GM19240 (cell line): ENCODE measurements around the gene ZRANB3.

Source experiments
- DNase-seq: peaks from one replicate; pipeline ENCODE4 v3.0.0; 2011; ENCODE audit warnings: low spot score; ENCODE audit not compliant: insufficient read length

The ZRANB3 gene

DNA sequence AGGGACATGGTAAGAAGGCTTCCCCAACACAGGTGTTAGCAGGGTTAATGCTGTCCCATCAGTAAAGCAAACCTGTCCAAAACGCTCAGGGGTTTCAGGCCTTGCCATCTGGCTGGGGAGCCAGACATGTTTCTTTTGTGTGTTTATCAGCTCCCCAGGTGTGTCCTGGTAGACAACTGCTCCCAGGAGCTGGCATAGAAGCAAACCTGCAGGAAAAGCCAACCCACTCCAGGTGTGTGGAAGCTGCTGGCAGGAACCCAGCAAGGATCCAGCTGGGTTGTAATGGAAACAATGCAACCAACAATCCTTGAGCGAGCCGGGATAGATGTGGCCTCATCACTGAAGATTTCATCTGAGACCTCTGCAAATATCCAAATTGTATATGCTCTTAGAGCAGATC, 355.8 kb downstream of the ZRANB3 start:
- DNase-seq, result no peak

DNA sequence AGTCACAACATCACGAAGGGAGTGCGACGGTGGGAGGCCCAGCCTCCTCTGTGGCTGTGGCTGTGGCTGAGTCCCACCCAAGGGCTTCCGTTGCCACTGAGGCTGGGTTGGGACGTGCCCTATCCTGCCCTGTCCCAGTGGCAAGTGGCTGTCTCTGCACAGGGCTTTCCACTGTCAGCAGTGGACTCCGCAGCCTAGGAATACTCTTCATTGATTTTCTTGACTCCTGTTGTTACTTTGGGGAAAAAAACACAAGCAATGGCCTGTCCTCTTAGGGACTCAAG, 356.3 kb downstream of the ZRANB3 start:
- no peak for DNase-seq

DNA sequence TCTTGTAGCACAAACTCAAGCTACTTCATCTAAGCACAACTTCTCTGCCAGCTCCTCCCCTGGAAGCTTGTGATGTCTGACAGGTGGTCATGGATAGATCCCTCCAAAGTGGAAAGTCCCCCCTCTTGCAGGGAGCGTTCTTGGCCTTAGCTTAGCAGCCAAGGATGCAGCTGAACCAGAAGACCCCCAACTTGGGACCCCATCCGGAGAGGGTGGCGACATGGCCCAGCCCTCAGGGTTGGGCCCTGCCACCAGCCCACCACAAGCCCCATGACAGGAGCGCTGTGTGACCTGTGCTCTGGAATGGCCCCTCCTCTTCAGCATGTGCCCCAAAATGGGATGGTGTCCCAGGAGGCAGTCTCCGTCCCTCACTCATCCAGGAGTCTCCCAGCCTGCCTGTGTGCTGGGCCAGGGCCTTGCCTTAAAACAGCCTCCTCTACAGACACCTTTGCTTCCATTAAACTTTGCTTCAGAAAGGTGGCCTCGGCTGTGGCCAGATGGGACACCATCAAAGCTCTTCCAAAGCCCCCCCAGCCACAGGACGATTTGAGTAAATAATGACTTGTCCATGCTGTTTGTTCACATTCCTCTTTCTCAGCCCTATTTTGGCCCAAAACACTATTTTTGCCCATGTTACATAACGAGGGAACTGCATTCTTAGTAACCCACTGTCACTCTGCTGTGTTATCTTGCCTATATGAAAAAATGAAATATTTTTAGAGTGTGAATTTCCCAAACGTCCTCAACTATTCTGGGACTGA, 356.8 kb downstream of the ZRANB3 start:
- no peak for DNase-seq

DNA sequence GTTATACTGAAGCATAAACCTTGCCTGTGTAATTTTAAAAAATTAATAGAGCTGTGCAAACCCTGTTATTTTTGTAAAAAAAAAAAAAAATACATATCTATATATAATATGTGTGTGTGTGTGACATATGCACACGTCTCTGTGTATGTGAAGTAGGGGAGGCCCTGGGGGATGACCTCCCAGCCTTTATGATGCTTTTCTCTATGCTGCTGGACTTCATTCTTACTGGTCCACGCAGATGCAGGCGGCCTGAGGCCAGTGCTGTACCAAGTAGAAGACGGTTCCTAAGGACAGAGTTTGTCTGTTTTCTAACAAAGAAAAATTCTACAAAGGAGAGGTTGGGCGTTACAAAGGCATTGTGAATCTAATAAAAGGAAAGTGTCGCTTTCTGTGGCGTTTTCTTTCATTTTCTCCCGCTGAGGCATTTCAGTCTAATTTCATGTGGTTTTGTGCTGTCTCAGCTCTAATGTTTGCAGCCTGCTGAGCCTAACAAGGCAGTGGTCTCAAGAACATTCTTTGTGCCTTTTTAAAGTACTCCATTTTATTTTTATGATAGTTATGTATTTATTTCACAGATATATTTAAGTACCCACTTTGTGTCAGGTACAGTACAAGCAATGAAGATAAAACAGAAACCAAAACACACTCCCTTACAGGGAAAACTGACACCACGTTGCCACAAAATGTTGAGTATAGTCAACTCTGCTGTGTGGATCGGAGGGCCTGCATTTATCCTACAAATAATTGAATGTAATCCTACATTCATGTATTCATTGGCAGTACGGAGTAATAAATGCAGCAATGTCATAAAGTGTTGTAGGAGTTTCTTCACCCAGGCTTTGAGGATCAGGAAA, 360.9 kb downstream of the ZRANB3 start:
- DNase-seq, result no peak

DNA sequence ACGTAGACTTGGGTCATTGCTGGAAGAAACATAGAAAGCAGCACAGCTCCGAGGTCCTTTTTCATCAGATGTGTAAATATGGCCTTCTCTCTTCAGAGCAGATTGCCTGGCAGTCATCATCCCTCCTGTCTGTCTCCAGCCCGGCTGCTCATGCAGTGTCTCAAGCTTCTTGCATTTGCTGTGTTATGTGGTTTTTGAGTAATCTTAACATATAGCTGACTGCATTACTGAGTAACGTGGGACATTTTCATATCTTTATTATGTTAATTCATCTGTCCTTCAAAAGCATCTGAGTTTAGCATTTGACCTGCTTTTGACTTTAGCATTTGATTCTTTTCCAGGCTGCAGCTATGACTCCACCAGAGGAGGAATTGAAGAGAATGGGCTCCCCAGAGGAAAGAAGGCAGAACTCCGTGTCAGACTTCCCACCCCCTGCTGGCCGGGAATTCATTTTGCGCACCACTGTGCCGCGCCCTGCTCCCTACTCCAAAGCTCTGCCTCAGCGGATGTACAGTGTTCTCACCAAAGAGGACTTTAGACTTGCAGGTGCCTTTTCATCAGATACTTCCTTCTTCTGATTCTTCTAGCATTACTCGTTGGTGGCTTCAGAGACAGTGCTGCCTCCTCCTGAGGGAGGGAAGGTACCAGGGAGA, 362.7 kb downstream of the ZRANB3 start:
- no peak for DNase-seq

DNA sequence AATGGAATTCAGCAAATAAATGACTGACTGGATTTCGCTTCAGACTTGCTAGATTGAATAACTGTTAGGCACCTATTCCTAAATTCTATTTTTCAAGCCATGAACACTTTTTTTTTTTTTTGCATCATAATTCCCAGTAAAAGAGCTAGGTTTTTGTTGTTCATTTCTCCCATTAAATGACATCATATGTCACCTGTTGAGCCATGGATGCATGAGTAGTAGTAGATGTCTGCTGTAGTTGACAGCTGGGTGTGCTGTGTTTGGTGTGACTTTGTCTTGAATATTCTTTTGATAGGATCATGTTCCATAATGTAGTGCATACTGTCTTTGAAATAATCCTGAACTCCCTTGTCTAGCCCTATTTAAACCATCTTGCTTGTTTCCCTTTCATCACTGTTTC, 363.7 kb downstream of the ZRANB3 start:
- no peak for DNase-seq

DNA sequence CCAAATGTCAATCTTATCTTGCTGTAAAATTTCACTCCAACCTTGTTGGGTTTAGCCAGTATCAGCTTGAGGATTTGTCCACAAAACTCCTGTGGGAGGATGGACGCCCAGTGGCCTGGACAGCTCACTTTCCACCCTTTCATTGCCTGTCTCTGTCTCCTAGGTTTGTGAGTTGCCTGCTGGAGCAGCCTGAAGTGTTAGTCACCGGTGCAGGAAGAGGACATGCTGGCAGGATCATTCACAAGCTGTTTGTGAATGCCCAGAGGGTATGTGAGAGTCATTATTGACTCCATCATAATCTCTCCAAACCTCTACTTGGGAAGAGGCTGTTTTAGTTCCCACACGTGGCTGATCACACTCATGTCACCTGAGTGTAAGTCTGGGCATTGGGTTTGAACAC, 366.6 kb downstream of the ZRANB3 start:
- DNase-seq, result no peak

DNA sequence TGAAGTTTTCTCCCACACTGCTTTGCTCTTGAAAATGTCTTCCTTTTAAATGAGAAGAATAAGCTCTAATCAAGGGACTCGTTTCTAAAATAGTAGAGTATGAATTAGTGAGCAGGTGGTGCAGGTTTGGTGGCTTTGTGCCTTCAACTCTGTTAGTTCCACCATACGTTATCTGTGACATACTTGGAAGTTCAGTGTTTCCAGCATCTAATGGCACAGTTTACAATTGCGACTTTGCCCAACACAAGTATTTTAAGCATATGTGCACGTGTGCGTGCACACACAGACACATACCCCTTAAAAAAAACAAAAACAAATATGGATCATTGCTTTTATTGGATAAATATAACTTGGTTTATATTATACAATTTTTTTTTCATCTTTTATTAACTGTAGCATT, 367.1 kb downstream of the ZRANB3 start:
- no peak for DNase-seq

DNA sequence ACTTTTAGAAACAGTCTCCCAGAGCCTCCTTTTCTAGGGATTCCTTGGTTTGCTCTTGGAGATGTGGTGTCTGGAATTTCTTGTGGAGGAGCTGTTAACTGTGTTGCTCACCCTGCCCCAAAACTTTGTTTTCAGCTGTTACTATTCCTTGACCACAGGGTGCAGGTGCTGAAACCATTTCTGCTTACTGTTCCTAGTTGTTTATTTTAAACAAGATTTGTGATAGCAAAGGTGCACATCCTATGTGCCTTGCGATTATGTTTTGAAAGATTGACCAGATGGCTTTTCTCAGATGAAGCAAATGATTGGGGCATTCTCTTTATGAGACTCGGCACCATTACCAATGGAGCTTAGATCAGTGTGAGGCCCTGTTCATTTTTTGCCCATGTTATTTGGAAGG, 367.7 kb downstream of the ZRANB3 start:
- DNase-seq, result no peak

DNA sequence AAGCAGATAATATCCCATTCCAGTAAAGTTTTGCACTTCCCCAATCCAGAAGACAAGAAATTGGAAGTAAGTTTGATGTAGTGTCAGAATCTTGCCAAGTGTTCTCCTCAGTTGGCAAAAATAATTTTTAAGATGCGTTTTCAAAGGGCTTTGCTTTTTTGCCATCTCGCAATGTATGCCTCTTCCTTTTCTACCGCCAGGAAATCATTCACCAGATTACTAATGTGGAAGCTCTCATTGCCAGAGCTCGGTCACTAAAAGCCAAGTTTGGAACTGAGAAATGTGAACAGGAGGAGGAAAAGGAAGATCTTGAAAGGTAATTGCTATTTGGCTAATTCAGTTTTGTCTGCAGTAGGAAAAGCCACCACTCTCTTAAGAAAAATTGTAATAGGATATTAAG, 368.2 kb downstream of the ZRANB3 start:
- no peak for DNase-seq

DNA sequence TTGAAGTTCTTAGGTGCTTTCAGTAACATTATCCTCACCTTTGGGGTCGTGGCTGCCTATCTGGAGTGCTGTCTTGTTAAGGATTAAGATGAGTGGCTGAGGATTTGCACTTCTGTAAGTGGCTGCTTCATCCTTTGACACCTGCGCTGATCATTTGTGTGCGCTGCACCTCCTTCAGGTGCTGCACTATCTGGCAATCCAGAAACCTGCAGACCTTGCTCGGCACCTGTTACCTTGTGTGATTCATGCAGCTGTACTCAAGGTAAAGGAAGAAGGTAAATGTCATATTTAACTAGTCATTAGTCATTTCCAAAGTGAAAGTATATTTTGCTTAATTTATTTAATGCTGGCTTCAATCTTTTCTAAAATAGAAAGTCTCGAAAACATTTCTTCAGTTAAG, 368.6 kb downstream of the ZRANB3 start:
- no peak for DNase-seq

DNA sequence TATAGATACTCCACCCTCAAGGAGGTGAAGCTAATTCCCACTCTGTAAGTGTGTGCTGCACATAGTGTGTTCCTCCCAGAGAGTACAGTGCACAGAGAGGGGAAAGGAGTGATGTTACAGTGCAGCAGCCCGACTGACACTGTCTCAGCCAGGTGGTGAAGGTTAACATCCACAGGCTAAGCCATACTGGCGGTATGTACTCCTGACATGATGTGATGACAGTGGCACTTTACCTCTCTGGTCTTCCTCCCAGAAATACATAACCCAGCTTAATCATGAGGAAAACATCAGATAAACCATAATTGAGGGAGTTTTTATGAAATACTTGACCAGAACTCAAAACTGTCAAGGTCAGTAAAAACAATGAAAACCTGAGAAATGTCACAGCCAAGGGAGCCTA, 371.8 kb downstream of the ZRANB3 start:
- DNase-seq, result no peak

DNA sequence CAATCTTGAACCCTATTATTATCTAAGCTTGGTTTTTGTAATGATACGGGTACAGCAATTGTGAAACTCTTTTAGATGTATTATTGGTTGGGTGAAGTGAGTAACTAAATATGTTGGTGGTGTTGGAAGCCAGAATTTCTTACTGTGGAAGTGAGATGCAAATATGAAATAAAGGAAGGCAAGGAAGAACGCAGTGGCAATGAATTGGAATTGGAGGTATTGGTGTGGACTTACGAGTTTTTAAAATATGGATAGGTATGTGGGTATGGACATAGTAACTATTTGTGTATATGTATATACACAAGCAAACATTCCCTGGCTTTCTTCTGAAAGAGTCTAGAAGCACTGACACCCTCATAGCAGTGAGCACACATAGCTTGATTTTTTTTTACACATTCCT, 373.2 kb downstream of the ZRANB3 start:
- no peak for DNase-seq

DNA sequence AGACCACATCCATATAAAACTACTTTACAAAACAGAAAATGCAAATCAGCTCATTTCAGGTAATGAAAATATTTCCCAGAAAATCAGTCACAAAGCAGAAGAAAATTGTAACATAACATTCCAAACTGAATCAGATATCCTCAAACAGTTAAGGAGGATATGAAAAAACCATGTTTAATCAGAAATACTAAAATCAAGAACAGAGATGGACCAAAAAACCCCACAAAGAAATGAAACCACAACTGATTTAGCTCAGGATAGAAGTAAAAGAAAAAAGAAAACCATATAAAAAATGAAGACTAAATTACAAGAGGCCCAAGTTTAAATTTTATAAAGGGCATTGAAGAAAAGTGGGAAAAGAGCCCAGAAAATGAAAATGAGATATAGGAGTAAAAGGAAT, 376.1 kb downstream of the ZRANB3 start:
- no peak for DNase-seq

DNA sequence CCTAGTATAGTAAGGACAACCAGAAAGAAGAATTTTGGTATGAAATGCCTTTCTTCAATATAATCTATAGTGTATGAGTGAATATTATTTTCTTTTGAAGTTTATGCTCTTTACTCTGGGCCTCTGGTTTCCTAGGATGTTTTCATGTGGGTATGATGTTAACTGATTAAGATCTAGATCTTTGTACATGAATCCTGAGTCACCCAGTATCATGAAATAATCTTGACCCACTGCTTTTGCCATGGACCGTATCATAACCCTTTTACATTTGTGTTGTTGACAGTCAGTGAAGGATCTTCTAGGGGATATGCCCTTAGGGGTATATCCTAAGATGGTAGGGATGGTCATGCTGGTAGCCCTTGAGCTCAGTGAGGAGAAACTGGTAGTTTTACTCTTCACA, 378.7 kb downstream of the ZRANB3 start:
- DNase-seq, result no peak

DNA sequence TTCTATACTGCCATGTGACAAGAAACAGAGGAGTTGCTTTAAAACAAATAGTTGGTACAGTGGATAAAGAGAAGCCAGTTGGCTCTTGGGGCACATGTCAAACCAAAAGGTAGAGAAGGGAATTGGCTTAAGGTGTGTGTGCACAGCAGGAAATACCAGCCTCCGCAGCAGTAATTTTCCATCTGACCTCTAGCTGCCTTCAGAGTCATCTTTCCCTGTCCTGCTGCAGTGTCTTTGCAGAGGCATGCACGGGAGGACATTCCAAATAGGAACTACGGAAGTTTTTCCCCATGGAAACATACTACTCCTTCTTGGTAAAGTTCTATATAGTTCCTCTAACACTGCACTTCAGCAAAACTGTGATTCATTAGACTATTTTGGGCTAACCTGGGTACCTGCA, 379.4 kb downstream of the ZRANB3 start:
- DNase-seq, result no peak

DNA sequence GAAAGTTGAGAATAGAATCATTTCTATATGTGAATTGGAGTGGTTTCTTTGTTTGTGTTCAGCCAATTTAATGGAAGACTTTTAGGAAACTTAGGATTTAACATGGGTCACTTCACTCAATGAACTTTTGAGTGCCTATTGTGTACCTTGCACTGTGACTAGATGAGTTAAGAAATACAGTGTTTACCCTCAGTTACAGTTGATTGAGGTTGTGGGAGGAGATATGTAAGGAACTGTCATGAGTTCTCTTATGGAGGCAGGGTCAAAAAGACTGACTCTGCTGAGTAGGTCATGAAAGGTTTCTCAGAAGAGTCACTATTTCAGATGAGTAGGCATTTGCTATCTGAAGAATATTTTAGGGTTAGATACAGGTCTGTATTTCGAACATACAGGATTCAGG, 380.3 kb downstream of the ZRANB3 start:
- no peak for DNase-seq

DNA sequence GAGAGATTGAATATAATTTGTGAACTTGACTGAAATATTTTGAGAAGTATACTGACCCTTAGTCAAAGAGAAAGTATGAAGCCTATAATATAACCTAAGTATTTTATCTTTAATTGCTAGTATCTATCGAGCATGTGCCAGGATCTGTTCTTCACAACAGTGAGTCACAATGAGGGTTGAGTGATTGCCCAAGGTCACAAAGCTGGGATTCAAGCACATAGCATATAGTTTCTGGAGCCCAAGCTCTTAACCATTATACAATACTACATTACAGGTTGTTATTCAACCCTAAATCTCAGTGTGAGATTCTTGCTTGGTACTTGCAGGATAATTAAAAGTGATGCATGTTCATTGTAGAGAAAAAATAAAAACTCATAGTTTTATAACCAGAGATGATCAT, 381.8 kb downstream of the ZRANB3 start:
- no peak for DNase-seq

DNA sequence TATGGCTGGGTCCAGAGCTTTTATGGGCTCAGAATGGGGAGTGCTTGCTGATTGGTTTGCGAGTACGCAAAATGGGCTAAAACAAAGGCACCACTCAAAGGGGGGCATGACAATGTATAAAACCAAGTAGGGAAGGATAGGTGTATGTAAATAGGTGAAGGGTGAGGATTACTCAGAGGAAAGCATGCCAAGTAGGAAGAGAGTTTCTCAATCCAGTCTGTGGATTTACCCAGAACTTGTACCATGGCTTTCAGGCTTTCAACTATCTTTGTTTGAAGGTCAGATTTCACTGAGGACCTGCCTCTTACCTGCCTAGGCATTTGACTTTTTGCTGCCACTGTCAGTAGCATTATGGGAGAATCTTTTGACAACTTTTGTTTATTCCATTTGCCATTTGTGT, 386.7 kb downstream of the ZRANB3 start:
- DNase-seq, result no peak

DNA sequence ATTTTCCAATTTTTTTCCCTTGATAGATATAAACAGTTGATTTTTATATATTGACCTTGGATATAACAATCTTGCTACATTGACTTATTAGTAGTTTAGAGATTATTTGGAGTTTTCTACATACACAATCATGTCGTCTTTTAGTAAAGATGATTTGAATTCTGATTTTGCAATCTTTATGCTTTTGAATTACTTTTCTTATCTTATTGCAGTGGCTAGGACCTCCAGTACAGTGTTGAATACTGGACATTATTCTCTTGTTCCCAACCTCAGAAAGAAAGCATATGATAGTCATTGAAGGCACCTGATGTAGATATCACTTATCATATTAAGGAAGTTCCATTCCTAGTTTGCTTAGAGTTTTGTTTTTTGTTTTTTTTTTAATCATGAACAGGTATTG, 388.7 kb downstream of the ZRANB3 start:
- DNase-seq, result no peak

DNA sequence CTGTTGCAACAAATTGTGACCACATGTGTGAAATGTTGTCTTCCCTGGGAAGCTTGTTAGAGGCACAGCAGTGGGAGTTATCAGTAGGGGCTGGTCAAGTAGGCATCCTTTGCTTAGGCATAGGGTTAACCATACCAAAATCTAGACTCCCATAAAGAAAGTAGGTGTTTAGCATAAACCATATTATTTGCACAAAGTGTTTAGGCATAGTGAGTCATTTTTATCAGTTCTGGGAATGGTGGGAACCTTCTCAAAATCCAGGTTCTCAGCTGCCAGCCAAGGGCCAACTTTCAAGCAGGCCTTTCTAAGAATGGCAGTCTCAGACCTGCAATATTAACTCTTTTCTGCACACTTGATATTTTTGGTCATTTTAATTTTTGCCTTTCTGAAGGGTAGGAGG, 390.4 kb downstream of the ZRANB3 start:
- no peak for DNase-seq

DNA sequence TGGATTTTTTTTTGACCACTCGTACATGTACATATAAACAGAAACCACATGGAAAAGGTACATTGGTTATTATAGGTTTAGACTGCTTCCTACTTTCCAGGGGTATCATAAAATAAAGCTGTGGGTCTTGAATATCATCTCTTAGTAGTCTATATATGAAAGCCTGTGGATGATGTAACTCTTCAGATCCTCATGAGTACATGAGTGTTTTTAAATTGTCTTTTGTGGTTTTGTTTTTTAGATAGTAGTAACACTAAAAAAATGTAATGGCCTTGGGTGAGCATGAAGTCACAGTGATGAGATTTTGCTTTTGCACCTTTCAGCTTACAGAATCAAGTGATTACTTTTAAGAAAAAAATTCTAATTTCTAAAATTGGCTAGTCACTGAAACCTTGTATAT, 398.7 kb downstream of the ZRANB3 start:
- DNase-seq, result no peak

DNA sequence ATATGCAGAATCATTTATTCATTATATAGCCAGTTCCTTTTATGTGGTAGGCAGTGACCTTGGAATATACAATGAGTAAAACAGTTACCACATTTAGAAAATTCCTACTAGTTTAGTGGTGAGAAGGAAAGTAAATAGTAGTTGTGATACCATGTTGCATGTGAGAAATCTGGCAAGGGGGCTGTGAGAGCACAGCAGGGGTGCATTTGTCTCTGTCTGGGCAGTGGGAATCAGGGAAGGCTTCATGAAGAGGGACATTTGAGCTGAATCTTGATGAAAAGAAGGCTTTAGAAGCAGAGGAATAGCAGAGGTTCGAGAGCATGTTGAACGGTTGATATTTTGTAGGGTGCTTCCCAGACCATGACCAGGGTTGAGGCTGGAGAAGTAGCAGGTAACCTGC, 400.3 kb downstream of the ZRANB3 start:
- DNase-seq, result no peak
